Ascending aorta (tissue), 2 donors: Measurements from ENCODE around the gene ACBD4. TPM values are rescaled to one million over a fixed set of nuclear protein-coding genes. Genes with fewer than 3 reads are reported as not detected.
A peak's percentile ranks its signal among the peaks of the same experiment; 100 is the strongest.

Experiments used
- DNase-seq, 2 donors: peaks; one replicate each; pipeline ENCODE4 v3.0.0-alpha.2; 2019; ENCODE audit warnings: low spot score in 2 of 2
- H3K27ac ChIP-seq, 2 donors: fragments of 200-600 bp; sonication (generic); one replicate each; pipeline ENCODE4 v1.5.1; 2016 to 2017; ENCODE audit warnings: mild to moderate bottlenecking in 1 of 2
- H3K27me3 ChIP-seq: fragments of 200-600 bp; sonication (generic); one replicate; pipeline ENCODE4 v1.5.1; 2017
- H3K36me3 ChIP-seq, 2 donors: fragments of 200-600 bp; sonication (generic); one replicate each; pipeline ENCODE4 v1.5.1; 2016
- H3K4me1 ChIP-seq, 2 donors: fragments of 200-600 bp; sonication (generic); one replicate each; pipeline ENCODE4 v1.5.1; 2016 to 2017; ENCODE audit warnings: mild to moderate bottlenecking in 1 of 2
- H3K4me3 ChIP-seq, 2 donors: fragments of 200-600 bp; sonication (generic); one replicate each; pipeline ENCODE4 v1.5.1; 2016 to 2017; ENCODE audit warnings: mild to moderate bottlenecking in 1 of 2
- H3K9me3 ChIP-seq, 2 donors: fragments of 200-600 bp; sonication (generic); one replicate each; pipeline ENCODE4 v1.5.1; 2016
- intact Hi-C: fragments of 100-400 bp; cut with DNase I; formaldehyde crosslinking; loops from one replicate; pipeline ENCODE4 v1.15.1; 2023
- total RNA-seq: library from RNA; depleted of rRNA; stranded (reverse); fragments of >200 nt; gene quantifications from one replicate; pipeline ENCODE4 v1.1.0, GENCODE V29; 2016
- TF ChIP-seq, protein P1 (sequence below), 3 experiments: fragments of 200-600 bp in 2 of 3; fragments of 450-650 bp in 1 of 3; sonication (generic) in 2 of 3; IDR thresholded peaks; one replicate each; pipeline ENCODE4 v1.5.1; 2016 to 2019; ENCODE audit warnings: antibody characterized with exemption in 3 of 3, mild to moderate bottlenecking in 1 of 3, moderate library complexity in 1 of 3

Gene ACBD4
- total RNA-seq, 1 donor from 2014 or later = 14.7 TPM

DNA sequence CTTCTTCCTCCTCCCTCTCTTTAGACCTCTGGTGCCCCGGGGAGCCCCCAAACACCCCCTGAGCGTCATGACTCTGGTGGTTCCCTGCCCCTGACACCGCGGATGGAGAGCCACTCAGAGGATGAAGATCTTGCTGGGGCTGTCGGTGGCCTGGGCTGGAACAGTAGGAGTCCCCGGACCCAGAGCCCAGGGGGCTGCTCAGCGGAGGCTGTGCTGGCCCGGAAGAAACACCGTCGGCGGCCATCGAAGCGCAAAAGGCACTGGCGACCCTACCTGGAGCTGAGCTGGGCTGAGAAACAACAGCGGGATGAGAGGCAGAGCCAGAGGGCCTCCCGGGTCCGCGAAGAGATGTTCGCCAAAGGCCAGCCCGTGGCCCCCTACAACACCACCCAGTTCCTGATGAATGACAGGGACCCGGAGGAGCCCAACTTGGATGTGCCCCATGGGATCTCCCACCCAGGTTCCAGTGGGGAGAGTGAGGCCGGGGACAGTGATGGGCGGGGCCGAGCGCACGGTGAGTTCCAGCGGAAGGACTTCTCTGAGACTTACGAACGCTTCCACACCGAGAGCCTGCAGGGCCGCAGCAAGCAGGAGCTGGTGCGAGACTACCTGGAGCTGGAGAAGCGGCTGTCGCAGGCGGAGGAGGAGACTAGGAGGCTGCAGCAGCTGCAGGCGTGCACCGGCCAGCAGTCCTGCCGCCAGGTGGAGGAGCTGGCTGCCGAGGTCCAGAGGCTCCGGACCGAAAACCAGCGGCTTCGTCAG, 33.7 kb downstream of the ACBD4 start:
- H3K4me1 ChIP-seq = peaks cover 3 to 21% of the 10 kb centered on the region in 2 donors
- intact Hi-C loops = no loop called here
- DNase-seq = no peak
- no peaks in the 10 kb centered on the region for H3K9me3 ChIP-seq
- H3K36me3 ChIP-seq = no peaks in the 10 kb centered on the region
- TF ChIP-seq, protein P1, sequence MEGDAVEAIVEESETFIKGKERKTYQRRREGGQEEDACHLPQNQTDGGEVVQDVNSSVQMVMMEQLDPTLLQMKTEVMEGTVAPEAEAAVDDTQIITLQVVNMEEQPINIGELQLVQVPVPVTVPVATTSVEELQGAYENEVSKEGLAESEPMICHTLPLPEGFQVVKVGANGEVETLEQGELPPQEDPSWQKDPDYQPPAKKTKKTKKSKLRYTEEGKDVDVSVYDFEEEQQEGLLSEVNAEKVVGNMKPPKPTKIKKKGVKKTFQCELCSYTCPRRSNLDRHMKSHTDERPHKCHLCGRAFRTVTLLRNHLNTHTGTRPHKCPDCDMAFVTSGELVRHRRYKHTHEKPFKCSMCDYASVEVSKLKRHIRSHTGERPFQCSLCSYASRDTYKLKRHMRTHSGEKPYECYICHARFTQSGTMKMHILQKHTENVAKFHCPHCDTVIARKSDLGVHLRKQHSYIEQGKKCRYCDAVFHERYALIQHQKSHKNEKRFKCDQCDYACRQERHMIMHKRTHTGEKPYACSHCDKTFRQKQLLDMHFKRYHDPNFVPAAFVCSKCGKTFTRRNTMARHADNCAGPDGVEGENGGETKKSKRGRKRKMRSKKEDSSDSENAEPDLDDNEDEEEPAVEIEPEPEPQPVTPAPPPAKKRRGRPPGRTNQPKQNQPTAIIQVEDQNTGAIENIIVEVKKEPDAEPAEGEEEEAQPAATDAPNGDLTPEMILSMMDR (IDR thresholded peaks at IDR 0.05) = no peak
- no peaks in the 10 kb centered on the region for H3K27me3 ChIP-seq
- no peak overlapping the region for H3K4me3 ChIP-seq
- H3K27ac ChIP-seq = peak overlapping the region in 1 of 2 donors; percentile 95

DNA sequence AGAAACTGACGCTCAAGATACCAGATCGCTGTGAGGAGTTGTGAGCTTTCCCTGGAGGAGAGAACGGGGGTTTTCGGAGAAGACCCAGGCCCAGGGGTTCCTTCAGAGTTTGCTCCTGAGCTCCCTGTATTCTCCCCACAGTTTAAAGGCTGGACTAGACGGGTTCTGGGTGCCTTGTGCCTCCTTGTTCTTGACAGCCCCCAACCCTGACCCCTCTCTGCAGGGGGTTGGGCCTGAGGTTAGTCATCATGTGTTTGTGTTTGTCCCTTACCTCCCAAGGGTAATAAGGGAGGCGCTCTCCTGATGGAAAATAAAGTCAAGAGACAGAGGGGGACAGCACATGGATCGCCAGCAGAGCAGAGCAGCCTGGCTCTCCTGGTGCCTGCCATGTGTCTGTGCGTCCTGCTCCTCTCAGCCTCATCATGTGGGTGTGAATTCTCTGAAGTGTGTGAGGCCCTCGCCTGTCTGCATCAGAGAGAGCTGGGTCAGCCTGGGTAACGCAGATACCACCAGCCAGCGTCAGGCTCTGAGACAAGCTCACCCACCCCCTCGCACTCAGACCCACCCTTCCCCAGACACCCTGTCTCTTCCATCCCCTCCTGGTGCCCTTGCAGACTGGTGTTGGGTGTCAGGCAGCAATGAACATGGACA, 34.9 kb downstream of the ACBD4 start:
- H3K4me3 ChIP-seq = peak overlapping the region; percentile 59 to 68
- no peaks in the 10 kb centered on the region for H3K36me3 ChIP-seq
- no peaks in the 10 kb centered on the region for H3K27me3 ChIP-seq
- no peaks in the 10 kb centered on the region for H3K9me3 ChIP-seq
- H3K27ac ChIP-seq = peak overlapping the region; percentile 95
- no peak for DNase-seq
- intact Hi-C loops = loop anchor here (5.0 kb wide), 1 partner anchor 147 kb away; the partner anchor contains the start of gene MAP3K14
- TF ChIP-seq, protein P1 (IDR thresholded peaks at IDR 0.05) = no peak
- H3K4me1 ChIP-seq = peaks cover 3 to 21% of the 10 kb centered on the region in 2 donors

DNA sequence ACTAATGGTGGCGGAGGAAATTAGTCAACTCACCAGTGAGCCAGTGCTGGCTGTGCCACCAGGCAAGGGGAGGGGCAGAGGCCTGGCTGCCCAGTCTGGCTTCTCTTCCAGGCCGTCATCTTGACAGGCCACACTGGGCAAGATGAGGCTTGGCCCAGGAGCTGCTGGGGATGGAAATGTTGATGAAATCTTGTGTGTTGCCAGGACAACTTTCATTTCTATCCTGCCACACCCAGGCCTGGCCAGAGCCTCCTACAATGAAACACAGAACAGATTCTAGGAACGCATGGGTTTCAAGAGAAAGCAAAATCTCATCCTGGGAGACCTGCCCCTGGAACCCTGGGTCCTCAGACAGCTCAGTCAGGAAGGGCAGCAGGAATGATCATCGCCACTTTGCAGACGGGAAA, 35.4 kb downstream of the ACBD4 start:
- peak; percentile 69 to 95 for DNase-seq
- intact Hi-C loops = loop anchor here (5.0 kb wide), 1 partner anchor 146 kb away; the partner anchor contains the start of gene MAP3K14
- TF ChIP-seq, protein P1 (IDR thresholded peaks at IDR 0.05) = no peak
- Histone ChIP-seq H3K27me3 (no peaks in the 10 kb centered on the region), H3K27ac (peak overlapping the region; percentile 95), H3K9me3 (no peaks in the 10 kb centered on the region), H3K4me3 (peak overlapping the region; percentile 59 to 68), H3K4me1 (peaks cover 3 to 22% of the 10 kb centered on the region in 2 donors), H3K36me3 (no peaks in the 10 kb centered on the region)

DNA sequence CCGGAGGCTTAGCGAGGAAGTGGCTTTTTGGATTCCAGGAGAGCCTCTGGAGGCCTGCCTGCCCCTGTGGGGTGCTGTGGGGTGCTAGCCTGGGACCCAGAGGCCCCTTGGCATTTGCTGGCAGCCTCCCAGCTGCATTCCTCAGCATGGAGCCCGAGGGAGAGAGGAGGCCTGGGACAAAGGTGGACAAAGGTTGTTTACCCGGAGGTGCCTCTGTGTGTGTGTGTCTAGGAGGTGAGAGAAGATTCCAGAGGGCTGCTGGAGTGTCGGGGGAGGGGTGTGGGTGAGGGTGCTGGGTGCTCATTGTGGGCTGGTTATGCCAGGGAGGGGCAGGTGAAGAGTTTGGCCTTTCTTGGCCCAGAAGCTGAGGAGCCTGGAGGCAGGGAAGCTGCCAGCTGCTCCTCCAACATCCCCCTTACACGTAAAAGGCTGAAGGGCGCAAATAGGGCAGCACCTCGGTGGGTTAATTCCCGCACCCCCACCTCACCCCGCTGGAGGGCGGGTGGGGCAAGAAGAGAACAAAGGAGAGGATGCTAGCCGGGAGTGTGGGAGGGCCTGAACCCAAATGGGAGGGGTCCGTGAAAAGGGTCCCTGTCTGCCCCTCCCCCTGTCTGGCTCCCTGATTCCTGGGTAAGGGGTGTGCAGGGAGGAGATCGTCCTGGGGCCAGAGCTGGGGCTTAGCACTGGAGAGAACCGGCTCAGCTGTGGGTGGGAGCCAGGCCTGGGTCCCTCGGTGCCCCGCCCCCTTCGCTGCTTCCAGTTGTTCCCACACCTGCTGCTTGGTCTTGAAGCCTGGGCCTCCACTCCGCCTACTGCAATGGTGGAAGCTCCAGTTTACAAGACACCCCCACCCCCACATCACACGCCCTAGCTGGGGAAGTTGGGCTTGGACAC, 36.1 kb downstream of the ACBD4 start:
- TF ChIP-seq, protein P1 (IDR thresholded peaks at IDR 0.05) = no peak

DNA sequence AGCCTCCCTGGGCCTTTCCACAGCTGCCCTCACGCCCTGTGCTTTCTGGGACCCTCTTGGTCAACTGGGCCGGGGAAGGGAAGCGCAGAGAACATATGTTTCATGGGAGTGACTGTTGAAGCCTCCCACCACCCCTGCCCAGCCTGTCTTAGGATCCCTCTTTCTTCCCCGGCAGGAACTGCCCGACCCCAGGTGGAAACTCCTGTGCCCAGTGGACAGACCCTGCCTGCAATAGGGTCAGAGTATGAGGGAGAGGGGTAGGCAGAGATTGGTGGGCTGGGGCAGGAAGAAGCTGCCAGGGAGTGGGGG, 36.7 kb downstream of the ACBD4 start:
- intact Hi-C loops = loop anchor here (1.0 to 5.0 kb wide), 4 partner anchors 11 to 145 kb away; partner anchors contain the start of genes HEXIM1, HEXIM2 and MAP3K14
- H3K4me1 ChIP-seq = peaks cover 3 to 28% of the 10 kb centered on the region in 2 donors
- peak overlapping the region; percentile 59 to 68 for H3K4me3 ChIP-seq
- H3K9me3 ChIP-seq = no peaks in the 10 kb centered on the region
- H3K27me3 ChIP-seq = no peaks in the 10 kb centered on the region
- TF ChIP-seq, protein P1 (IDR thresholded peaks at IDR 0.05) = no peak
- DNase-seq = no peak
- H3K36me3 ChIP-seq = no peaks in the 10 kb centered on the region
- peak overlapping the region; percentile 95 for H3K27ac ChIP-seq

More for the DNA sequence above, 36.1 kb downstream of the ACBD4 start:
- no peaks in the 10 kb centered on the region for H3K36me3 ChIP-seq
- H3K27ac ChIP-seq = peak overlapping the region; percentile 95
- peak in 1 of 2 donors; percentile 81 for DNase-seq
- H3K9me3 ChIP-seq = no peaks in the 10 kb centered on the region
- peaks cover 3 to 26% of the 10 kb centered on the region in 2 donors for H3K4me1 ChIP-seq
- intact Hi-C loops = loop anchor here (1.0 to 5.0 kb wide), 4 partner anchors 10 to 146 kb away; partner anchors contain the start of genes HEXIM1, HEXIM2 and MAP3K14
- no peaks in the 10 kb centered on the region for H3K27me3 ChIP-seq
- peak overlapping the region; percentile 59 to 68 for H3K4me3 ChIP-seq
